Neuronal stem cell (in vitro differentiated cells): ENCODE measurements around the gene NTRK1.

Source experiments
- DNase-seq: peaks from one replicate; pipeline ENCODE4 v3.0.0-alpha.2; 2013; ENCODE audit warnings: low spot score
- H2AFZ ChIP-seq: one replicate; pipeline ENCODE4 v1.6.1; 2013; ENCODE audit warnings: mild to moderate bottlenecking, low read length, inconsistent platforms
- H2AK5ac ChIP-seq: 2 replicates; pipeline ENCODE4 v1.6.1; 2013; ENCODE audit warnings: low read depth, mild to moderate bottlenecking, inconsistent platforms, low read length, moderate library complexity, mixed read lengths
- H2BK120ac ChIP-seq: 2 replicates; pipeline ENCODE4 v1.6.1; 2013; ENCODE audit warnings: low read depth, mild to moderate bottlenecking, inconsistent platforms, low read length, moderate library complexity, mixed read lengths
- H2BK12ac ChIP-seq: one replicate; pipeline ENCODE4 v1.6.1; 2013; ENCODE audit warnings: low read length, inconsistent platforms
- H2BK15ac ChIP-seq: 2 replicates; pipeline ENCODE4 v1.6.1; 2013; ENCODE audit warnings: mild to moderate bottlenecking, low read length, inconsistent platforms, mixed read lengths
- H2BK5ac ChIP-seq: one replicate; pipeline ENCODE4 v1.6.1; 2013; ENCODE audit warnings: inconsistent platforms, mild to moderate bottlenecking, low read length, moderate library complexity
- H3K14ac ChIP-seq: one replicate; pipeline ENCODE4 v1.6.1; 2013; ENCODE audit warnings: low read length, inconsistent platforms
- H3K18ac ChIP-seq: 2 replicates; pipeline ENCODE4 v1.6.1; 2013; ENCODE audit warnings: low read length, inconsistent platforms
- H3K23ac ChIP-seq: 2 replicates; pipeline ENCODE4 v1.6.1; 2013; ENCODE audit warnings: low read depth, mild to moderate bottlenecking, mixed read lengths, low read length, inconsistent platforms; ENCODE audit not compliant: poor library complexity
- H3K27ac ChIP-seq: replicated peaks from 3 replicates; pipeline ENCODE4 v1.5.1; 2013; ENCODE audit warnings: low read length, inconsistent platforms
- H3K27me3 ChIP-seq, 3 experiments: 2 replicates each; pipeline ENCODE4 v1.6.1; 2013; ENCODE audit warnings: low read length in 3 of 3, mild to moderate bottlenecking in 2 of 3, inconsistent platforms in 1 of 3, low read depth in 1 of 3, mixed read lengths in 1 of 3, moderate library complexity in 1 of 3; ENCODE audit not compliant: control insufficient read depth in 3 of 3, insufficient read depth in 3 of 3
- H3K36me3 ChIP-seq, 2 donors: replicated peaks in 1 of 2; 2 replicates each; pipeline ENCODE4 v1.6.1; 2013; ENCODE audit warnings: low read length in 2 of 2; ENCODE audit not compliant: control insufficient read depth in 2 of 2, insufficient read depth in 2 of 2
- H3K4ac ChIP-seq: 2 replicates; pipeline ENCODE4 v1.6.1; 2013; ENCODE audit warnings: inconsistent platforms, mild to moderate bottlenecking, low read length, moderate library complexity
- H3K4me1 ChIP-seq, 2 donors: 1 replicate in 1 of 2; 2 replicates in 1 of 2; pipeline ENCODE4 v1.6.1; 2013; ENCODE audit warnings: low read length in 2 of 2, low read depth in 1 of 2; ENCODE audit not compliant: control insufficient read depth in 2 of 2, insufficient read depth in 1 of 2
- H3K4me2 ChIP-seq: one replicate; pipeline ENCODE4 v1.6.1; 2013; ENCODE audit warnings: mild to moderate bottlenecking, low read length, inconsistent platforms; ENCODE audit not compliant: insufficient read depth, poor library complexity, severe bottlenecking
- H3K4me3 ChIP-seq, 2 donors: 2 replicates each; pipeline ENCODE4 v1.5.1; 2013; ENCODE audit warnings: low read length in 2 of 2, mild to moderate bottlenecking in 2 of 2, inconsistent platforms in 1 of 2, moderate library complexity in 1 of 2
- H3K79me1 ChIP-seq: one replicate; pipeline ENCODE4 v1.6.1; 2013; ENCODE audit warnings: low read depth, mild to moderate bottlenecking, inconsistent platforms, low read length, moderate library complexity
- H3K9ac ChIP-seq: one replicate; pipeline ENCODE4 v1.6.1; 2013; ENCODE audit warnings: mild to moderate bottlenecking, low read depth, low read length, inconsistent platforms; ENCODE audit not compliant: poor library complexity
- H3K9me3 ChIP-seq, 2 donors: replicated peaks in 1 of 2; 2 replicates each; pipeline versions ENCODE3 to v1.6.1; 2013; ENCODE audit warnings: low read length in 2 of 2, mild to moderate bottlenecking in 2 of 2, inconsistent platforms in 1 of 2, low read depth in 1 of 2, mixed read lengths in 1 of 2, moderate library complexity in 1 of 2; ENCODE audit not compliant: control insufficient read depth in 2 of 2, insufficient read depth in 1 of 2
- H4K8ac ChIP-seq: one replicate; pipeline ENCODE4 v1.6.1; 2013; ENCODE audit warnings: low read depth, mild to moderate bottlenecking, inconsistent platforms, low read length, moderate library complexity
- H4K91ac ChIP-seq: one replicate; pipeline ENCODE4 v1.6.1; 2013; ENCODE audit warnings: low read length, low read depth, mild to moderate bottlenecking, inconsistent platforms; ENCODE audit not compliant: poor library complexity
- WGBS, 2 donors: extraction: QIAGEN DNeasy Blood & Tissue Kit; methylation state at CpG; one replicate each; pipeline ENCODE4 v1.1.7; 2013; ENCODE audit warnings: missing lambda C conversion rate in 2 of 2, mixed read lengths in 1 of 2; ENCODE audit not compliant: insufficient read length in 2 of 2, insufficient replicate concordance in 1 of 2; ENCODE audit errors: extremely low coverage in 2 of 2; 5-methylcytosine and 5-hydroxymethylcytosine counted together

NTRK1 gene

DNA sequence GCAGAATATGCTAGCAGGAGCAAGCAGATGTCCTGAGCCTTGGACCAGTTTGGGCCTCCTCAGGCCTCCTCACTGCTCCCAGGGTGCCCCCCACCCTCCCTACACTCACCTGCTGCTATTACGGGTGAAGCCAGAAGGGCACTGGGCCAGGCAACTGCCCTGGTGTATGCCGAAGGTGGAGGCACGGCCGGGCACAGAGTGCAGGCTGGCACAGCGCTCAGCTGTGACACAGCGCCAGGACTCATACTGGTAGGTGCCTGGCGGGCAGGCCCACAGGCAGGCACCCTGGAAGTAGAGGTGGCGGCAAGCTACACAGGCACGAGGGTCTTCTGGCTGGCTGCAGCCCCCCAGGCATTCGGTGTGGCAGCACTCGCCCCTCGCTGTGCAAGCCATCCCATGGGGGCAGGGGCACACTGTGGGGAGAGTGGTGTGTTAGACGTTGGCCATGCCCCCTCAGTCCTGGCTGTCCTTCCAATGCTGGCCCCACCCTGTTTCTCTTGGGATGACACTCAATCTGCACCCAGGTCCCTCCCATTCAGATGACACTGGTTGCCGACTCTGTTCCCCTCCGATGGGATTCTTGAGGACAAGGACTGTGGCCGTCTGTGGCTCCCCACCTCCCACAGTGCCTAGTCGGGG is 8.8 kb upstream of the NTRK1 start:
- no CpG with 5 or more reads among the region's 17 CpGs for WGBS, 2 donors
- Histone ChIP-seq H2BK15ac (peak overlapping the region; percentile 64), H2AFZ (no peak overlapping the region), H3K4ac (peak overlapping the region; percentile 23), H3K9ac (peak overlapping the region; percentile 54), H3K36me3 (no peaks in the 10 kb centered on the region), H3K9me3 (no peaks in the 10 kb centered on the region), H3K23ac (peak overlapping the region; percentile 77), H3K4me3 (no peak overlapping the region), H3K27me3 (peaks cover 19 to 91% (median 52%) of the 10 kb centered on the region in 3 experiments), H2BK120ac (no peak overlapping the region), H3K4me2 (no peak overlapping the region), H3K79me1 (no peaks in the 10 kb centered on the region), H4K8ac (peak overlapping the region; percentile 7), H2BK5ac (peak overlapping the region; percentile 68), H3K18ac (peak overlapping the region; percentile 78), H3K4me1 (peaks cover 0 to 5% of the 10 kb centered on the region in 2 donors), H3K14ac (no peak overlapping the region), H3K27ac (no peak overlapping the region), H2AK5ac (peak overlapping the region; percentile 98), H2BK12ac (peak overlapping the region; percentile 76), H4K91ac (no peak overlapping the region)
- no peak for DNase-seq

DNA sequence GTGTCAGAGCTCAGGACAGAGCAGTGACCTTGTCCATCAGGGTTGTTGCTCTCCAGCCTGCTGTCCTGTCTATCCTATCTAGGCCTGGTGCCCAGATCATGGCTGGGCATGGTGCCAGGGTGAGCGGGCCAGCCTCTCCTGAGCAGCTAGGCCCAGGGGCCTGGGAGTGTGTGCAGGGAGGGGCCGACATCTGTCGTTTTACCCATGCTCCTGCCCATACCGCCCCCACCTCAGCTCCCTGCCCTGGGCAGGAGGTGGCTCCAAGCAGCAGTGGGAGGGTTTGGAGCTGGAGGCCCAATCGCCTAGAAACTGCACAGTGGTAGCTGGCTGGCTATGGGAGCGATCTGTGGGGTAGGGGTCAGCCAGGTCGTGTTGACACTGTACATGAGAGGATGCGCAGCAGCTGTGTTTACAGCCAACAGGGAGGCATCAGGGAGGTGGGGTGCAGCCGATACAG is 8.2 kb upstream of the NTRK1 start:
- H3K79me1 ChIP-seq = no peaks in the 10 kb centered on the region
- no peaks in the 10 kb centered on the region for H3K9me3 ChIP-seq
- peak overlapping the region; percentile 78 for H3K18ac ChIP-seq
- peak overlapping the region; percentile 98 for H2AK5ac ChIP-seq
- no peaks in the 10 kb centered on the region for H3K36me3 ChIP-seq
- H3K4me1 ChIP-seq = peaks cover 0 to 5% of the 10 kb centered on the region in 2 donors
- no peak overlapping the region for H2AFZ ChIP-seq
- H3K4me2 ChIP-seq = no peak overlapping the region
- no peak overlapping the region for H3K4ac ChIP-seq
- H2BK15ac ChIP-seq = peak overlapping the region; percentile 64
- peak overlapping the region; percentile 77 for H3K23ac ChIP-seq
- H4K8ac ChIP-seq = peak overlapping the region; percentile 7
- H3K9ac ChIP-seq = peak overlapping the region; percentile 55
- peaks cover 18 to 91% (median 51%) of the 10 kb centered on the region in 3 experiments for H3K27me3 ChIP-seq
- no peak overlapping the region for H2BK120ac ChIP-seq
- no peak overlapping the region for H3K4me3 ChIP-seq
- H3K27ac ChIP-seq = no peak overlapping the region
- H4K91ac ChIP-seq = no peak overlapping the region
- H3K14ac ChIP-seq = no peak overlapping the region
- no peak for DNase-seq
- WGBS, 2 donors = no CpG with 5 or more reads among the region's 9 CpGs
- H2BK5ac ChIP-seq = peak overlapping the region; percentile 68
- no peak overlapping the region for H2BK12ac ChIP-seq

DNA sequence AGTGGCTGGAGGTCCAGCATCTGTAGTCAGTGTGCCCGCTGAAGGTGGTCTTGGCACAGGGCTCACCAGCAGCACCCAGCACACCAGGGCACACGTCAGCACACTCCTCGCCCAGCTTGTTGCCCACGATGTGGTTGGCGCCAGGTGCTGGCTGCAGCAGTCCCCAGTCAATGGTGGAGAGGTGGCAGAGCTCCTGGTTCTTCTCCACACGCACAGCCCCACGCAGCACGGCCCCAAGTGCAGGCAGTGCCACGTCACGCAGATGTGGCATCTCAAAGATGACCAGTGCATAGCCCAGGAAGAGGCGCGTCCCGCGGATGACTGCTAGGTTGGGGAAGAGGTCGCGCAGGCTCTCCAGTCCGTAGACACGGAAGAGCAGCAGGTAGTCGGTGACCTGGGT is 6.9 kb upstream of the NTRK1 start:
- no peak overlapping the region for H3K4ac ChIP-seq
- peaks cover 8 to 91% (median 50%) of the 10 kb centered on the region in 3 experiments for H3K27me3 ChIP-seq
- no peak for DNase-seq

DNA sequence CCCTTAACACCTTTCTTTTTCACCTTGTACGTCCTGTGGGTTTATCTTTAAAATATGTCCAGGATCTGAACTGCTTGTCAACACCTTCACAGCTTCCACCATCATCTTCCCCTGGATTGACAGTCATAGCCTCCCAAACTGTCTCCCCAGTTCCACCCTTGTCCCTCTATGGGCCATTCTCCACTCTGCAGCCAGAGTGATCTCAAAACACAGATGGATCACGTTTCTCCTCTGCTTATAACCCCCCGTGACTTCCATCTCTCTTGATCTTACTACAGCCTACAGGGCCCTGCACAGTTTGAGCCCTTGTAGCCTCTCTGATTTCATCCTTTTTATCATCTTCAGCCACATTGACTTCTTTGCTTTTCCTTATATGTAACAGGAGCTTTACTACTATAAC is 6.0 kb upstream of the NTRK1 start:
- Histone ChIP-seq H3K9ac (no peak overlapping the region), H3K9me3 (no peaks in the 10 kb centered on the region), H4K8ac (no peak overlapping the region), H3K27me3 (peaks cover under 1 to 91% (median 50%) of the 10 kb centered on the region in 3 experiments), H2BK5ac (no peak overlapping the region), H3K79me1 (no peaks in the 10 kb centered on the region), H2BK12ac (no peak overlapping the region), H3K4me2 (no peak overlapping the region), H3K27ac (no peak overlapping the region), H4K91ac (no peak overlapping the region), H3K18ac (no peak overlapping the region), H3K4me1 (peaks cover 10 to 12% of the 10 kb centered on the region in 2 donors), H3K4me3 (no peak overlapping the region), H3K23ac (no peak overlapping the region), H2AK5ac (no peak overlapping the region), H3K36me3 (no peaks in the 10 kb centered on the region), H2AFZ (no peak overlapping the region), H2BK15ac (no peak overlapping the region), H2BK120ac (no peak overlapping the region), H3K4ac (no peak overlapping the region), H3K14ac (no peak overlapping the region)
- WGBS, 2 donors = no CpG with 5 or more reads among the region's 3 CpGs
- DNase-seq = no peak

More for the DNA sequence above, 6.9 kb upstream of the NTRK1 start:
- Histone ChIP-seq H3K9ac (no peak overlapping the region), H3K14ac (peak overlapping the region; percentile 84), H3K79me1 (no peaks in the 10 kb centered on the region), H3K4me2 (no peak overlapping the region), H2BK120ac (no peak overlapping the region), H2BK12ac (no peak overlapping the region), H3K9me3 (no peaks in the 10 kb centered on the region), H3K18ac (no peak overlapping the region), H4K8ac (peak overlapping the region; percentile 8), H2AK5ac (peak overlapping the region; percentile 78), H3K23ac (peak overlapping the region; percentile 44), H3K4me3 (no peak overlapping the region), H3K4me1 (peaks cover 6 to 10% of the 10 kb centered on the region in 2 donors), H2BK15ac (peak overlapping the region; percentile 56), H4K91ac (no peak overlapping the region), H2AFZ (no peak overlapping the region), H3K36me3 (no peaks in the 10 kb centered on the region), H3K27ac (no peak overlapping the region), H2BK5ac (no peak overlapping the region)
- no CpG with 5 or more reads among the region's 19 CpGs for WGBS, 2 donors
